Amygdala (tissue), 56 donors: ENCODE measurements around the gene VMA21.

Experiments used
- DNase-seq, 56 donors: peaks; one replicate each; lab custom pipeline; 2025; lab: John Stamatoyannopoulos, UW

Gene VMA21, protein sequence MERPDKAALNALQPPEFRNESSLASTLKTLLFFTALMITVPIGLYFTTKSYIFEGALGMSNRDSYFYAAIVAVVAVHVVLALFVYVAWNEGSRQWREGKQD

DNA sequence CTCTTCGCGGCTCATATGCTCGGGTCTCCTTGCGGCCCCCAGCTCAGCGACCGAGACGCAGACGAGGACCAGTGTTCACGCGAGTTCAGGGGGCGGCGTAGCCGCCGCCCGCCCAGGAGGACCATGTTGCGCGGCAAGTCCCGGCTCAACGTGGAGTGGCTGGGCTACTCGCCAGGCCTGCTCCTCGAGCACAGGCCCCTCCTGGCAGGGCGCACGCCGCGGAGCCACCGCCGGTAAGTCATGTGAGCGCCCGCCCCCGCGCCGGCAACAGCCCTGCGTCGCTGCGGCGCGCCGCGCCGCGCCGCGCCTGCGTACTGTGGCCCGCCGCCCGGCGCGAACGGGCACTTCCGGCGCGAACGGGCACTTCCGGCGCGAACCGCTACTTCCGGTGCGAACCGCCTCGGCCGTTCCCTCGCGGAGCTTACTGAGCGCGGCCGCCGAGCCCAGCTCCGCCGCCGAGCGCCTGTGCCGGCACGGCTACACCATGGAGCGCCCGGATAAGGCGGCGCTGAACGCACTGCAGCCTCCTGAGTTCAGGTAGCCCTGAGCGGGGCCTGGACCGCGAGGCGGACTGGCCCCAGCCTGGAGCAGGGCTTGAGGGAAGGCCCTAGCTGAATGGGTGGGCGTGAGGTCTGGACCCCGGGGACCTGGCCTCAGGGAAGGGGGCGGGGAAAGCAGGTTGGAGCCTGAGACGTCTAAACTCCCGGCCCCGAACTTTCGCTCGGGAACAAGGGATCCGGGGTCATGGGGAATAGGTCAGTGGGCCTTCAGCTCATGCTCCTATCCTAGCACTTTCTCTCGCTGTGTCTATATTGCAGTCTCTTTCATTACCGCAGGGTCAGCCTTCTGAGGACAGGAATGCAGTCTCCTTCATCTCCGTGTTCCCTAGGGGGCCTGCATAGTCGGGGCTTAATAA, at the start of gene VMA21:
Gene VMA21, plus strand, starts transcription at position 382 of the 916 bp plus-strand sequence. Its CDS starts 103 bp downstream, at position 485.
- DNase-seq = peak; percentile 1 to 80 (median 52)

DNA sequence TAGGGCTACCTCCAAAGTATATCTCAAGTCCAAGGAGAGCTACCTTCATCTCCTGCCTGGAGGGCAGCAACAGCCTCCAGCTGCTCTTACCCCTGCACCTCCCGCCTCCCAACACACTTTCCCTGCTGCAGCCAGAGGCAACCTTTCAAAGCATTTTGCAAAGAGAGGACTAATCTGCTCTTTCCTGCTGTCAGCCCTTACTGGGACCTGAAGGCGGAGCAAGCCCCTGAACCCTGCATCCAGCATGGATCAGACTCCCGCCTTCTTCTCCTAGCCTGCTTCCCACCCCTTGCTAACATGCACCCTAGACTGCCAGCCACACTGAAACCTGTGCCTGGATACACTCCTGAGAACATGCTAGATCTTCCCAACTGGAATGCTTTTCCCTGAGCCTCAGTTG, 37.7 kb upstream of the VMA21 start:
- DNase-seq = no peak

DNA sequence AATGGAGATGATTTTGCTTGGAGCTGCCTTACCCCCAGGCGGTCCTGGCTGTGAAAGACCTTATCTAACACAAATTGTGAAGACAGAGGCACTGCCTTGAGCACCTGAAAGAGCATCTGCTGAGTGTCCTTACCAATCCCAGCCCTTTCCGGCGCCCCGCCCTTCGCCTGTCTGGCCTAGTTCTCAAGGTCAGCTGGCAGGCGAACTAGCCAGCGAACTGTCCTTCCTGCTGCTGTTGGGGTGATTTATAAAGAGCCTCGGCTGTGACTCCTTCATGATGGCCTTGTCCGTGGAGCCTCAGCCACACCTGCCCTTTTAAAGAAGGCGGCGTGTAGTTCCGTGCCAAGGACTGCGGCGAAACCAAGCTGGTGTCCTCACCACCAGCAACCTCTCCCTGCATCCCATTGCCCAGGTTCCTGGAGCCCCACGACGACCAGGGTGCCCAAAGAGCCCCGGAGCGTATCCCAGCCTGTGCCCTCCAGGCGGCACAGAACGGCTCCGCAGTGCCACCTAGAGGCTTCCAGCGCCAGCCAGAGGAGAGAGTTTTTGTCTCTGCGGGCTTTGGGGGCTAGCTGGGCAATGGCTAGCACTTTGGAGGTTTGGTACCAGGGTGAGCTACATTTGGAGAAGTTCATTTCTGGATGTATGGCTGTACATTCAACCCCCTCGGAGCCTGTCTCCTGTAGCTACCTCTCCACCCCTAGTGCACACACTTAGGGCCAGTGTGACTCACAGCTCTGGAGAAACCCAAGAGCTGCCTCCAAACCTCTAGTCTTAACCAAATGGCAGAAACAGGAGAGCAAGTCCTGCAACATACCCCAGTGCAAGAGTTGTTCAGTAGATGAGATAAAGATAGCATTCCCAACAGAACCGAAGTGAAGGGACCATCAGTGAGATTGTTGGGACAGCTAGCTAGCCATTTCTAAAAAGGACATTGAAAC, 36.8 kb upstream of the VMA21 start:
- DNase-seq = peak in 11 of 56 donors; percentile 0 to 20 (median 1)

DNA sequence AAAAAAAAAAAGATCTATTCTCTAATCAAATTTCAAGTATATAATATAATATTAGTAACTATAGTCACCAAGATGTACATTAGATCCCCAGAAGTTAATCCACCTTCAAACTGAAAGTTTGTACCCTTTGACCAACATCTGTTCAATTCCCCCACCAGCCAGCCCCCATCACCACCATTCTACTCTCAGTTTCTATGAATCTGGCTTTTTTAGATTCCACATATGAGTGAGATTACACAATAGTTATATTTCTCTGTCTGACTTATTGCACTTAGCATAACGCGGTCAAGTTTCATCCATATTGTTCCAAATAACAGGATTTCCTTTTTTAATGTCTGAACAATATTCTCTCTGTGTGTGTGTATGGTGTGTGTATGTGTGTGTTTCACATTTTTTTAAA, 33.7 kb upstream of the VMA21 start:
- DNase-seq = no peak

DNA sequence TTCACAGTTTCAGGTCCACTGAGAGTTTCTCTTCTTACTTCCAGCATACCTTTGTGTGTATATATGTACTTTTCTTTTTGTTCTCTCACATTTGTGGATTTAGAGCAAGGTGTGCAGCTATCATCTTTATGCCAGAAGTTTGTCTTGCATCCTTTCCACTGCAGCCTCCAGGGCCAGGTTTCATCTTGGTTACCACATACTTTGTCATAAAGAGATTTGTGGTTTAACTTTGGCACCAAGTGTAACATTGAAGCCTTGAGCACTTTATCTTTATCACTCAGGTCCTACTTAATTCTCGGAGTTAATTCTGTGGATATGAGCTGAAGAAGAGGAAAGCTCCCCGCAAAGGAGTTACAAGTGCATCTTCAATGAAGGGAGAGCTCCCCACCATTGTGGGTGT, 31.4 kb upstream of the VMA21 start:
- DNase-seq = no peak

DNA sequence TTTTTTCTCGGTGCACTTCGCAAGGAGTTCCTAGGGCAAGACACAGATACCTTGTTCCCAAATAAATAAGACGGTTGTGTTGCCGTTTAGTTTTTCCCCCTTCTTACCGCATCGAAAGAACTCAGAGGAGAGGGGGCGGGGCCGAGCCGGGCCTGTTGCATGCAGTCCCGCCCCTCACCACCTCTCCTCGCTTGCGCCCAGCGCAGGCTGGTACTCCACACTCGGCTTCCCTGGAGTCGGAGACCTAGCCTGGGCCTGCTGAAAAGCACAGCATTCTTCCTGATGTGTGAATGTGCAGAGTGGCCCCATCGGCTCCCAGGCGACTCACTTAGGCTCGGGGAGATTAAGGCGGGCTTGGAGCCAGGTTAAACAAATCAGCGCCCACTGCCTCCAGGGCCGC, 26.1 kb upstream of the VMA21 start:
- no peak for DNase-seq

DNA sequence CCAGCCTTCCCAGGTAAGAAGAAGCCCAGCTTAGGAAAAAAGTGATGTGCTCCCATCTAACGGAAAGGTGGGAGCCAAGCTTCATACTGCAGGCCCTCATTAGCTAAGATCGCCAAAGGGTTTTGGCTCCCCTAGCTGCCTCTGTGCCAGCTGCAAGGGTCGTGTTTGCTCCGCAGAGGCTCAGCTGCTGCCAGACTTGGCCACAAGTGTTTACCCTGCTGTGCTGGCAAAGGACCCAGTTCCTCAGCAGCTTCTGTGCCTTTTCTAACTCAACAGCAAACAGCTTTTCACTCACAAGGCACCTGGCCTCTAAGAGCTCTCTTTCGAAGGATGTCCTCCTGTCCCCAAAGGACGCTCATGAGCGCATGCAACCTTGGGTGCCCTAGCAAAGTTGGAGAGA, 12.2 kb upstream of the VMA21 start:
- peak in 10 of 56 donors; percentile 0 to 31 (median 6) for DNase-seq

DNA sequence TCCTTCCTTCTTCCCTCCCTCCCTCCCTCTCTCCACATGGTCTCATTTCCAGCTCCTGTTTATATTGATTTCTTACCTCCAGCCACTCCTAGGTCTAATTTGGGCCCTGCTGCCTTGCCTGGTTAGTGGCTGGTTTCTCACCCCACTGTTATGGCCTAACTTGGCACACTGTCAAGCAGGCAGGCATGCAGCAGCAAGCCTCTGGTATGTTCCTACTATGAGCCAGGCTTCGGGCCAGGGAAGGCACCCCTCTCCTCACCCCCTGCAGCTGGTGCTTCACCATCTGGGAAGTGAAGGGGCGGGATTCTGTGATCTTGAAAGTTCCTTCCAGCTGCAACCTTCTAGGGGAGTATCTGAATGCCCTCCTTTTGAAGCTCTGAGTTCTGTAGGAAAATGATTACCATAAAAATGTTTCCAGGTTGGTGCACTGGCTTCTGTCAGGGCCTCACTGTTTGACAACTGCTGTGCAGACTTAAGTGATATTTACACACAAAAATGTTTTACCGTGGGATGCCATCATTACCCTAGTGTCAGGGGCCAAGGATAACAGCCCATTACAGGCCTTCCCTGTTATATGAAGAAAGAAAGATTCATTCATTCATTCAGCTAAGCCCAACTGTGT, 10.1 kb upstream of the VMA21 start:
- DNase-seq = no peak

DNA sequence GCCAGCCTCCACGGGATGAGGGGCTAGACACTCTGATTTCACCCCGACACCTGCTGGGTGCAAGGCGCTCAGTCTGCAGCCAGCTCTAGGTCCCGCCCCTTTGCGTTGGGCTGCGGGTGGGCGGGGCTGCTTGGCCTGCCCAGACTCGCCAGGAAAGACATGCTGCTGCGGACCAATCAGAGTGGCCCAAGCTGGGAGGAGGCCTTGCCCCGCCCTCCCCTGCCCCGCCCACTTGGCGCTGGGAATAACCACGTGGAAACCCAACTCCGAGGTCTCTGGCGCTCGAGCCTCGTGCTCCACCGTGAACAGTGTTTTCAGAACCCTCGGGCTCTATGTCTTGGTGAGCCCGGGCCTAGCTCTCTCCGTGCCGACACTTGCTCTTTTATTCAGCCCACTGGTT, 5.3 kb upstream of the VMA21 start:
- no peak for DNase-seq

DNA sequence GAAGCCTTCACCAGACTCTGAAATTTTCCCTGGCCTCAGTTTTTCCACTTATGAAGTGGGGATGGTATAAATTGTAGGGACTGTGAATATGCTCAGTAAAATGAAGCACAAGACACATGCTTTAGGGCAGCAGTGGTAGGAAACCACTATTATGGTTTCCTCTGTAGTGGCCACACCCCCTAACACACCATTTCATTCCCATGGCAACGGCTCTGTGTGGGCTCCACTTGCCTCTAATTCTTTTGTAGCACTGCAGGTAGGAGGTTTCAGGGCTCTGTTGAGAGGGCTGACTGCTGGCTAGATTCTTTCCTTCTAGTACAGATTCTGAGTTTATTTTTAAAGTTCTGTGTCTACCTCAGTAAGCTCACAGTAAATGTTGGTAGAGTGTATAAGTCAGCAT, 3.5 kb upstream of the VMA21 start:
- no peak for DNase-seq

DNA sequence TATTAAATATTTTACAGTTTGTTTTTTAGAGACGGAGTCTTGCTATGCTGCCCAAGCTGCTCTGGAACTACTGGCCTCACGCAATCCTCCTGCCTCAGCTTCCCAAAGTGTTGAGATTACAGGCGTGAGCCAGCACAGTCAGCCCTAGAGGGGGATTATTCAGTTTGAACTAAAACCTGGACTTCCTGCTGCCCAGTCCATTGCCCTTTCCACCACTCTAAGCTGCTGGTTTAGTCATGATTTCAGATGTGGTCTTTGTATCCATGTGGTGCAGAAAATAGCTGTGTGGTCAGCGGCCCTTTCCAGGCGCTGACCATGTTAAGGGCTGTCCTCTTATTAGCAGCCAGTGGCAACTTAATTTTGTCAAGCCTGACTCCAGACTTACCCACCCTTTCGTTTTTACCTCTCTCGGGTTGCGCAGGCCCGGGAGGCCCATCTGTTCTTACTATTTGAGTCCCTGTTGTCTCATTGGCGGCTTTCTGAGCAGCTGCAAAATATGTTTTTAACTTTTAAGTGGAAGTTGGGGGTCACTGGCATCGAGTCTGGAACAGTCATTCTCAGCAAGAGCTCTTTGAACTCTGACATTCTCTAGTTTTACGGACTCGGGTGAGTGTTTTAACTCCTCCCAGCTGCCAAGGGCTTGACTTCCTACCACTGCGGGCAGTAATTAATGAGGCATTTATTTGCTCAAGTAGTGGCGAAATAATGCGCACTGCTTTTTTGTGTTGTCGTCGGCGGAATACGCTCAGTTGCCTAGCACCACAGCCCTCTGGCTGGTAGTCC, 773 bp upstream of the VMA21 start:
- DNase-seq = peak in 8 of 56 donors; percentile 1 to 48 (median 22)

DNA sequence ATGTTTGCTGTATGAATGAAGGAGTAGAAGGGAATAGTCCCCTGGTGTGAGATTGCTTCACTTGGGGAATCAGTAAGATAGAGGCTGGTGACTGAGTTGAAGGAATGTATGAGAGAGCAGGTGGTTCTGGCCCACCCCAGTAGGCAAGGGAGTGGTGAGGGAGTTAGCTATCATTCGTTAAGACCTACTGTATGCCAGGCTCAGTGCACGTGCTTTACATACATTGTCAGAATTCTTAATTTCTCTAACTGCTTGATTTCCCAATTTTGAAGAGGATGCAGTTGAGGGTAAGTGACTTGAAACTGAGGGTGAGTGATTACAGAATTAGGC, 700 bp downstream of the VMA21 start:
- no peak for DNase-seq

DNA sequence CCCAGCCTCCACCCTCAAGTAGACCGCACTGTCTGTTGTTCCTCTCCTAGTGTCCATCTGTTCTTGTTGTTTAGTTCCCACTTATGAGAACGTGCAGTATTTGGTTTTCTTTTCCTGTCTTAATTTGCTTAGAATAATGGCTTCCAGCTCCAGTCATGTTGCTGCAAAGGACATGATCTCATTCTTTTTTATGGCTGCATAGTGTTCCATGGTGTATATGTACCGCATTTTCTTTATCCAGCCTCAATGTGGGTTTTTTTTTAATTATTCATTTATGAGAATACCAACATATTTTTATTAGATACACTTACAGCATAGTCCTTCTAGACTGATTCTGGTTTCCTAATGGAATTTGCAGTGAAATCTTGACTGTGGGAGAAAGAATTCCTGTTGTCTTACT, 1.3 kb downstream of the VMA21 start:
- DNase-seq = no peak

DNA sequence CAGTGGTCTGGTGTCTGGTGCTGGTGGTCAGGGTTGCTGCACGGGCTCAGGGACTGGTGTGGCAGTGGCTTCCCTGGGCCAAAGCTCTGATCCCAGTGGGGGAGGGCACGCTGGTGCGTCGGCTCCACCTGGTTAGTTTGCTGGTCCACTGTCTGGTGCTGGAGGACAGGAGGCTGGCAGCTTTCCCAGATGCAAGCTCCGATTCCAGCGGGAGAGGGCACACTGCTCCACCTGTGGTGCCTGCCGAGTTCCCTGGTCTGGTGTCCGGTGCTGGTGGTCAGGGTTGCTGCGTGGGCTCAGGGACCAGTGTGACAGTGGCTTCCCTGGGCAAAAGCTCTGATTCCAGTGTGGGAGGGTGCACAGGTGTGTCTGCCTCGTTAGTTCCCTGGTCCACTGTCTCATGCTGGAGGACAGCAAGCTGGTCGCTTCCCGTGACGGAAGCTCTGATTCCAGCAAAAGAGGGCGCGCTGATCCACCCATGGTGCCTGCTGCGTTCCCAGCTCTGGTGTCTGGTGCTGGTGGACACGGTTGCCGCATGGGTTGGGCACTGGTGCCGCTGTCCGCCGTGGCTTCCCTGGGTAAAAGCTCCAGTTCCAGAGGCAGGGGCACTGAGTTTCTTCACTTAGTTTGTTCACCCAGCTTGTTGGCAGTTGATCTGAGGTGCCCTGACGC, 5.8 kb downstream of the VMA21 start:
- DNase-seq = peak in 4 of 56 donors; percentile 0 to 6 (median 2)

DNA sequence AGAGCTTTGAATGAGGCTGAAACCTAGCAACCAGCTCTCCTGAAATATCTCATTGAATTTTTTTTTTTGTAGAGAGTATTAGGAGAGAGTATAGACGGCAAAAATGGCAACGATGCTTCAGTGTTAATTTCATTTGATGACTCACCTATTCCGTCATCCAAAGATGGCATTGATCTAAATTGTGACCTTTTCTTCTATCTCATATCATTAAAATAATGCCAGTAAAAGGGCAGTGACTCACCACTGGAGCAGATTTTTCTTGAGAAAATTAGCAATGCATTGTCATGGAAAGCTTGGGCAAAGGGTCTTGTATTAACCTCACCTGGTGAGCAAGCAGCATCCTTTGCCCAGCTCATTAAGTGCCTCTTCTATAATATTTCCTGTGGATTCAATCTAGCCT, 19.6 kb downstream of the VMA21 start:
- no peak for DNase-seq

DNA sequence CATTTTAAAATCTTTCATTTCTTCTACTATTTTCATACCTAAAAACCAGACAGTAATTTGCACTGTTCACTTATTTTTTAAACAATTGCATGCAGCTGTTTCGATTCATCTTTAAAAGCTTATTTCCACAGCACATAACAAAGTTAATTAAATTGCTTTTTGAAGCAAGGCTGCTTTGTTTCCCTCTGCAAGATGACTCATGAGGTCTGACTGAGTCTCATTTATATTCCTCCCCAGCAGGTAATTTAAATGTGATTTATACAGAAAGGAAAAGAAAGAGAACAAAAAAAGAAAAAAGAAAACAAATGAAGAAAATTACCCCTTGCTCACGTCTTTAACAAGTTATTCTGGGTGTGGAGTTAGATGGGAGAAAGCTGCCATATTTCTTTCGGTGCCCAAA, 22.8 kb downstream of the VMA21 start:
- DNase-seq = no peak

DNA sequence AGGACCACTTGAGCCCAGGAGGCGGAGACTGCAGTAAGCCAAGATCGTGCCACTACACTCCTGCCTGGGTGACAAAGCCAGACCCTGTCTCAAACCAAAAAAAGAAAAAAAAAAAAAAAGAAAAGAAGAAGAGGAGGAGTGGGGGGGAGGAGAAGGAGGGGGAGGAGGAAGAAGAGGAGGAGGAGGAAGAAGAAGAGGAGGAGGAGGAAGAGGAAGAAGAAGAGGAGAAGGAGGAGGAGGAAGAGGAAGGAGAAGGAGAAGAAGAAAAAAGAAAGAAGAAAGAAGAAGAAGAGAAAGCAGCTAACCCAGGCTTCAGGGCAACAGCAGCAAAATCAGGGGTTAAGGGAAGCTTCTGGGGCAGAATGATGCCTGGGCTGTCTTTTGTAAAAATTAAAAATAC, 27.5 kb downstream of the VMA21 start:
- DNase-seq = no peak

DNA sequence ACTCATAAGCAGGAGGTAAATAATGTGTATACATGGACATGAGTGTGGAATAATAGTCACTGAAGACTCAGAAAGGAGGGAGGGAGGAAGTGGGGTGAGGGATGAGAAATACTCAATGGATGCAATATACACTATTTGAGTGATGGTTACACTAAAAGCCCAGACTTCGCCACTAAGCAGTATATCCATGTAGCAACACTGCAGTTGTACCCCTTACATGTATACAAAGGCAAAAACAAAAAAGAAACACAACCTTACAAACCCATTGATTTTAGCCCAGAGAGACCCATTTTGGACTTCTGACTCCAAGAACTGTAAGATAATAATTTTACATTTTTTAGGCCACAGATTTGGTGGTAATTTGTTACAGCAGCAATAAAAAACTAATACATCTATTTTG, 51.5 kb downstream of the VMA21 start:
- DNase-seq = no peak

DNA sequence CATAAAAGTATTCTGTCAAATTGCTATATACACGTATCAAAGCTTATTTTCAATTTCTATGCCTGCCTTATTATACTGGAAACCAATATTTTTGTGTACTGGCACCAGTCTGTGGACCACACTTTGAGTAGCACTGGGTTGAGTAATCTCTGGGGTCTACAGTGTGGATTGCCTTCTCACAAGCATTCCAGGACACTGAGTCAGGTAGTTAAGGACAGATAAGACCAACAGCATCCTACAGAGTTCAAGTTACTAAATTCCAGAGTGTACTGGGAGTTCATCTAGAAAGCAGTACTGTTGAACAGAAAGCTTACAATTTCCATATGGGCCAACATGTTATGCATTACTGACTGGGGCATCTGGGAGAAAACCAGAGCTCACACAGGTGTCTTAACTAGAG, 61.8 kb downstream of the VMA21 start:
- DNase-seq = no peak
